ENCODE measurements around the gene PPP1R13B.

PPP1R13B gene

GRCh38 chr14:103819503-103820307 is 27.7 kb downstream of the PPP1R13B start:
- Histone ChIP-seq H3K9me3 (ENCODE audit: control insufficient read depth, low read length) (no peaks in the 10 kb centered on the region), H3K4me1 (ENCODE audit: control insufficient read depth, insufficient read depth, low read length) (peaks cover 9% of the 10 kb centered on the region), H3K4me3 (ENCODE audit: low read length) (peak overlapping the region; percentile 39), H3K36me3 (ENCODE audit: control insufficient read depth, insufficient read depth, low read length, severe bottlenecking) (no peaks in the 10 kb centered on the region), H3K27me3 (replicated peaks; ENCODE audit: control insufficient read depth, insufficient read depth, low read length) (peaks cover 3% of the 10 kb centered on the region), H3K9ac (ENCODE audit: low read length) (no peak overlapping the region)
- DNase-seq (ENCODE audit: low read depth) = peak; percentile 42

- H3K9me3 ChIP-seq (ENCODE audit: control insufficient read depth, low read length) = no peaks in the 10 kb centered on the region
- peaks cover 9% of the 10 kb centered on the region for H3K4me1 ChIP-seq (ENCODE audit: control insufficient read depth, insufficient read depth, low read length)
- peaks cover 3% of the 10 kb centered on the region for H3K27me3 ChIP-seq (replicated peaks; ENCODE audit: control insufficient read depth, insufficient read depth, low read length)
- H3K36me3 ChIP-seq (ENCODE audit: control insufficient read depth, insufficient read depth, low read length, severe bottlenecking) = no peaks in the 10 kb centered on the region
- DNase-seq (ENCODE audit: low read depth) = no peak
- H3K9ac ChIP-seq (ENCODE audit: low read length) = no peak overlapping the region
- H3K4me3 ChIP-seq (ENCODE audit: low read length) = no peak overlapping the region
Observed at GRCh38 chr14:103818870-103819269, 28.5 kb downstream of the PPP1R13B start.

- Histone ChIP-seq H3K27me3 (replicated peaks; ENCODE audit: control insufficient read depth, insufficient read depth, low read length) (peaks cover 2% of the 10 kb centered on the region), H3K4me1 (ENCODE audit: control insufficient read depth, insufficient read depth, low read length) (peaks cover 9% of the 10 kb centered on the region), H3K36me3 (ENCODE audit: control insufficient read depth, insufficient read depth, low read length, severe bottlenecking) (no peaks in the 10 kb centered on the region), H3K9me3 (ENCODE audit: control insufficient read depth, low read length) (no peaks in the 10 kb centered on the region), H3K4me3 (ENCODE audit: low read length) (no peak overlapping the region), H3K9ac (ENCODE audit: low read length) (no peak overlapping the region)
- no peak for DNase-seq (ENCODE audit: low read depth)
Observed at GRCh38 chr14:103818422-103818821, 29.0 kb downstream of the PPP1R13B start.

GRCh38 chr14:103817595-103817994 is 29.8 kb downstream of the PPP1R13B start:
- DNase-seq (ENCODE audit: low read depth) = no peak
- no peaks in the 10 kb centered on the region for H3K9me3 ChIP-seq (ENCODE audit: control insufficient read depth, low read length)
- H3K9ac ChIP-seq (ENCODE audit: low read length) = no peak overlapping the region
- H3K4me1 ChIP-seq (ENCODE audit: control insufficient read depth, insufficient read depth, low read length) = peaks cover 9% of the 10 kb centered on the region
- H3K36me3 ChIP-seq (ENCODE audit: control insufficient read depth, insufficient read depth, low read length, severe bottlenecking) = no peaks in the 10 kb centered on the region
- H3K4me3 ChIP-seq (ENCODE audit: low read length) = no peak overlapping the region
- H3K27me3 ChIP-seq (replicated peaks; ENCODE audit: control insufficient read depth, insufficient read depth, low read length) = no peaks in the 10 kb centered on the region

GRCh38 chr14:103816991-103817390 is 30.4 kb downstream of the PPP1R13B start:
- no peaks in the 10 kb centered on the region for H3K9me3 ChIP-seq (ENCODE audit: control insufficient read depth, low read length)
- no peak overlapping the region for H3K4me3 ChIP-seq (ENCODE audit: low read length)
- H3K27me3 ChIP-seq (replicated peaks; ENCODE audit: control insufficient read depth, insufficient read depth, low read length) = no peaks in the 10 kb centered on the region
- no peak overlapping the region for H3K9ac ChIP-seq (ENCODE audit: low read length)
- peaks cover 9% of the 10 kb centered on the region for H3K4me1 ChIP-seq (ENCODE audit: control insufficient read depth, insufficient read depth, low read length)
- no peak for DNase-seq (ENCODE audit: low read depth)
- no peaks in the 10 kb centered on the region for H3K36me3 ChIP-seq (ENCODE audit: control insufficient read depth, insufficient read depth, low read length, severe bottlenecking)

- H3K36me3 ChIP-seq (ENCODE audit: control insufficient read depth, insufficient read depth, low read length, severe bottlenecking) = no peaks in the 10 kb centered on the region
- no peaks in the 10 kb centered on the region for H3K27me3 ChIP-seq (replicated peaks; ENCODE audit: control insufficient read depth, insufficient read depth, low read length)
- H3K9ac ChIP-seq (ENCODE audit: low read length) = no peak overlapping the region
- DNase-seq (ENCODE audit: low read depth) = no peak
- peaks cover 8% of the 10 kb centered on the region for H3K4me1 ChIP-seq (ENCODE audit: control insufficient read depth, insufficient read depth, low read length)
- H3K9me3 ChIP-seq (ENCODE audit: control insufficient read depth, low read length) = no peaks in the 10 kb centered on the region
- H3K4me3 ChIP-seq (ENCODE audit: low read length) = no peak overlapping the region
Observed at GRCh38 chr14:103815253-103815652, 32.1 kb downstream of the PPP1R13B start.

- no peaks in the 10 kb centered on the region for H3K9me3 ChIP-seq (ENCODE audit: control insufficient read depth, low read length)
- H3K4me1 ChIP-seq (ENCODE audit: control insufficient read depth, insufficient read depth, low read length) = no peaks in the 10 kb centered on the region
- no peak for DNase-seq (ENCODE audit: low read depth)
- H3K4me3 ChIP-seq (ENCODE audit: low read length) = no peak overlapping the region
- H3K9ac ChIP-seq (ENCODE audit: low read length) = no peak overlapping the region
- no peaks in the 10 kb centered on the region for H3K36me3 ChIP-seq (ENCODE audit: control insufficient read depth, insufficient read depth, low read length, severe bottlenecking)
- H3K27me3 ChIP-seq (replicated peaks; ENCODE audit: control insufficient read depth, insufficient read depth, low read length) = no peaks in the 10 kb centered on the region
Observed at GRCh38 chr14:103811189-103811588, 36.2 kb downstream of the PPP1R13B start.

- Histone ChIP-seq H3K36me3 (ENCODE audit: control insufficient read depth, insufficient read depth, low read length, severe bottlenecking) (no peaks in the 10 kb centered on the region), H3K9me3 (ENCODE audit: control insufficient read depth, low read length) (no peaks in the 10 kb centered on the region), H3K27me3 (replicated peaks; ENCODE audit: control insufficient read depth, insufficient read depth, low read length) (no peaks in the 10 kb centered on the region), H3K4me3 (ENCODE audit: low read length) (no peak overlapping the region), H3K4me1 (ENCODE audit: control insufficient read depth, insufficient read depth, low read length) (no peaks in the 10 kb centered on the region), H3K9ac (ENCODE audit: low read length) (no peak overlapping the region)
- DNase-seq (ENCODE audit: low read depth) = peak; percentile 94
Observed at GRCh38 chr14:103808403-103809001, 38.9 kb downstream of the PPP1R13B start.

- H3K4me1 ChIP-seq (ENCODE audit: control insufficient read depth, insufficient read depth, low read length) = peaks cover 8% of the 10 kb centered on the region
- no peak overlapping the region for H3K9ac ChIP-seq (ENCODE audit: low read length)
- no peaks in the 10 kb centered on the region for H3K36me3 ChIP-seq (ENCODE audit: control insufficient read depth, insufficient read depth, low read length, severe bottlenecking)
- no peak for DNase-seq (ENCODE audit: low read depth)
- no peak overlapping the region for H3K4me3 ChIP-seq (ENCODE audit: low read length)
- H3K27me3 ChIP-seq (replicated peaks; ENCODE audit: control insufficient read depth, insufficient read depth, low read length) = no peaks in the 10 kb centered on the region
- no peaks in the 10 kb centered on the region for H3K9me3 ChIP-seq (ENCODE audit: control insufficient read depth, low read length)
Observed at GRCh38 chr14:103806805-103807204, 40.6 kb downstream of the PPP1R13B start.

- Histone ChIP-seq H3K36me3 (ENCODE audit: control insufficient read depth, insufficient read depth, low read length, severe bottlenecking) (no peaks in the 10 kb centered on the region), H3K4me3 (ENCODE audit: low read length) (no peak overlapping the region), H3K9me3 (ENCODE audit: control insufficient read depth, low read length) (no peaks in the 10 kb centered on the region), H3K4me1 (ENCODE audit: control insufficient read depth, insufficient read depth, low read length) (peaks cover 16% of the 10 kb centered on the region), H3K27me3 (replicated peaks; ENCODE audit: control insufficient read depth, insufficient read depth, low read length) (no peaks in the 10 kb centered on the region), H3K9ac (ENCODE audit: low read length) (no peak overlapping the region)
- no peak for DNase-seq (ENCODE audit: low read depth)
Observed at GRCh38 chr14:103805708-103806107, 41.7 kb downstream of the PPP1R13B start.

GRCh38 chr14:103803661-103804060 is 43.7 kb downstream of the PPP1R13B start:
- Histone ChIP-seq H3K9ac (ENCODE audit: low read length) (no peak overlapping the region), H3K9me3 (ENCODE audit: control insufficient read depth, low read length) (no peaks in the 10 kb centered on the region), H3K36me3 (ENCODE audit: control insufficient read depth, insufficient read depth, low read length, severe bottlenecking) (no peaks in the 10 kb centered on the region), H3K4me1 (ENCODE audit: control insufficient read depth, insufficient read depth, low read length) (peaks cover 16% of the 10 kb centered on the region), H3K4me3 (ENCODE audit: low read length) (no peak overlapping the region), H3K27me3 (replicated peaks; ENCODE audit: control insufficient read depth, insufficient read depth, low read length) (no peaks in the 10 kb centered on the region)
- peak; percentile 14 for DNase-seq (ENCODE audit: low read depth)

Measured in adipocyte (in vitro differentiated cells).